Fibroblast of villous mesenchyme (primary cell): ENCODE data around the gene COL26A1. TPM values are rescaled to one million over a fixed set of nuclear protein-coding genes. Genes with fewer than 3 reads are reported as not detected.

ENCODE experiments used
- DNase-seq: peaks from one replicate; pipeline ENCODE4 v3.0.0-alpha.2; 2010; ENCODE audit warnings: low read depth
- H3K4me3 ChIP-seq: 2 replicates; pipeline ENCODE4 v1.5.1; 2011; ENCODE audit warnings: low read depth, mild to moderate bottlenecking, low read length
- total RNA-seq: library from RNA; depleted of rRNA; stranded (reverse); fragments of >200 nt; gene quantifications from 2 replicates; pipeline ENCODE4 v1.2.3, GENCODE V29; 2012
- TF ChIP-seq, protein P1 (sequence below): IDR thresholded peaks from 2 replicates; pipeline ENCODE4 v1.5.1; 2012; ENCODE audit warnings: low read depth, mild to moderate bottlenecking, low read length; ENCODE audit not compliant: insufficient read depth

The COL26A1 gene
- total RNA-seq, 1 donor, result not detected

DNA sequence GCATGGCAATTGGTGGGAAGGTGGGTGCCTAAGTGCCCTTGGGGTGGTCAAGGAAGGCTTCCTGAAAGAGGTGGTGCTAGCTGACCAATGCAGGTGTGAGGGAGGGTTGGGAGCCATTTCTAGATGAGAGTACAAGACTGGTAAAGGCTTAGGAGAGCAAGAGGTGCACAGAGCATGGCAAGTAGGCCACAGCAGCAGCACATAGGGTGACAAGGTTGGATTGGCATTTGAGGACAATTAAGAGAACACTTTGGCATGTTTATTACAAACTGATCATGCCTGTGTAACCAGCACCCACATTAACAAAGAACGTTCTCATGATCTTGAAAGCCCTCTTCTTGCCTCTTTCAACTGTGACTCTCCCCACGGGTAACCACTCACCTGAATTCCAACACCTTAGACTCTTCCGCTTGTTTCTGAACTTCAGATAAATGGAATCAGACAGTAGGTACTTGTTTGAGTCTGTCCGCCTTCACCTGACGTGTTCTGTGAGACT lies 158.8 kb downstream of the COL26A1 start:
- no peak for DNase-seq
- TF ChIP-seq, protein P1, sequence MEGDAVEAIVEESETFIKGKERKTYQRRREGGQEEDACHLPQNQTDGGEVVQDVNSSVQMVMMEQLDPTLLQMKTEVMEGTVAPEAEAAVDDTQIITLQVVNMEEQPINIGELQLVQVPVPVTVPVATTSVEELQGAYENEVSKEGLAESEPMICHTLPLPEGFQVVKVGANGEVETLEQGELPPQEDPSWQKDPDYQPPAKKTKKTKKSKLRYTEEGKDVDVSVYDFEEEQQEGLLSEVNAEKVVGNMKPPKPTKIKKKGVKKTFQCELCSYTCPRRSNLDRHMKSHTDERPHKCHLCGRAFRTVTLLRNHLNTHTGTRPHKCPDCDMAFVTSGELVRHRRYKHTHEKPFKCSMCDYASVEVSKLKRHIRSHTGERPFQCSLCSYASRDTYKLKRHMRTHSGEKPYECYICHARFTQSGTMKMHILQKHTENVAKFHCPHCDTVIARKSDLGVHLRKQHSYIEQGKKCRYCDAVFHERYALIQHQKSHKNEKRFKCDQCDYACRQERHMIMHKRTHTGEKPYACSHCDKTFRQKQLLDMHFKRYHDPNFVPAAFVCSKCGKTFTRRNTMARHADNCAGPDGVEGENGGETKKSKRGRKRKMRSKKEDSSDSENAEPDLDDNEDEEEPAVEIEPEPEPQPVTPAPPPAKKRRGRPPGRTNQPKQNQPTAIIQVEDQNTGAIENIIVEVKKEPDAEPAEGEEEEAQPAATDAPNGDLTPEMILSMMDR, result no peak
- H3K4me3 ChIP-seq, result no peak overlapping the region

DNA sequence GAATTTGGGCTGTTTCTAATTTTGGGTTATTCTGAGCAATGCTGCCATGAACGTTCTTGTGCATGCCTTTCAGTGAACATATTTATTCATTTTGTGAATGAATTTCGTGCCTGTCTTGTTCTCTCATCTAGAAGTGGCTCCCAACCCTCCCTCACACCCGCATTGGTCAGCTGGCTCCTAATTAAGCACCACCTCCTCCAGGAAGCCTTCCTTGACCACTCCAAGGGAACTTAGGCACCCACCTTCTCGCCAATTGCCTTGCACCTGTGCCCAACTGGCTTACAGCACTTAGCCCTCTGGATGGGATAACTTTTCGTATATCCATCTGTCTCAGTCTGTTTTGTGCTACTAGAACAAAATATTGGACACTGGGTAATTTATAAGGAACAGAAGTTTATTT lies 159.3 kb downstream of the COL26A1 start:
- no peak overlapping the region for H3K4me3 ChIP-seq
- TF ChIP-seq, protein P1, result no peak
- DNase-seq, result no peak

DNA sequence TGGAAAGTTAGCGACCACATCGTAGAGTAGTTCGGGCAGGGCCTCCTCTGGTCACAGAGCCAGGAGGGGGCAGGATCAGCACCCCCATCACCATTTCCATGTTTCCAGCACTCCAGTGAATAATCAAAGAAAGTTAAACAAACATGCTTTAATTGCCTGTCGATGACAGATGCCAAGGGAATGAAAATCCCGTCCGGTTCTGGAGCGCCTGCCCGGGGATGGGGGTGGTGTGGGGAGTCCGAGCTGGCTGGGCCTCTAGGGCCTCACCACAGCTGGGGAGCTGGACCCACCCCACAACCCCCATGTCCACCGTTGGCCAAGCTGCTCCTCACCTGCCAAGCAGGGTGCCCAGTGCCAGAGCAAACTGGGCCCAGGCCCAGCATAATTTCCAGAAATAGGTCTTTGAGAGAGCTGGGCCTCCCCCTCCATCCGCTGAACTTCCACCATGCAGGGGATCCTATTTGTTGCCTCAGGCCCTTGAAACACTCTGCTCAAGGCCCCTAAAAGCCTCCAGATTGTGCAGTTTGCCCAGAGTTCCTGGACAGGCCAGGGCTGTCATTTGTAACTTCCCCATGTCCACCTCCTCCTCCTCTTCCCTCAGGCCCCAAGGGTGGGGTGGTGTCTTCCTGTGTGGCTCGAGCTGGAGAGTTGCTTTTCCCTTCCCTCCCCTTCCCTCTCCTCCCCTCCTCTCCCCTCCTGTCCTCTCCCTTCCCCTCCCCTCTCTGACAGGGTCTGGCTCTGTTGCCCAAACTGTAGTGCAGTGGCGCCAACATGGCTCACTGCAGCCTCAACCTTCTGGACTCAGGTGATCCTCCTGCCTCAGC lies 165.4 kb downstream of the COL26A1 start:
- TF ChIP-seq, protein P1, result no peak
- DNase-seq, result no peak
- no peak overlapping the region for H3K4me3 ChIP-seq

DNA sequence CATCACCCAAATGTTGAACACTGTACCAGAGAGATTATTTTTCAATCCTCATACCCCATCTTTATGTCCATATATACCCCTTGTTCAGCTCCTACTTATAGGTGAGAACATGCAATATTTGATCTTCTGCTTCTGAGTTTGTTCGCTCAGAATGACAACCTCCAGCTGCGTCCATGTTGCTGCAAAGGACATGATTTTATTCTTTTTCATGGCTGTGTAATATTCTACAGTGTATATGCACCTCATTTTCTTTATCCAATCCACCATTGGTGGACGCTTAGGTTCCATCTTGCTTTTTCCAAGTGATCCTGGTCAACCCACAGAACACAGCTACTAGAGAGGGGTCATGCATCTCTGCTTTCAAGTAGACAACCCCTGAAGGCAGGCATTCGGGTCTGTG lies 166.9 kb downstream of the COL26A1 start:
- TF ChIP-seq, protein P1, result no peak
- H3K4me3 ChIP-seq, result no peak overlapping the region
- DNase-seq, result no peak

DNA sequence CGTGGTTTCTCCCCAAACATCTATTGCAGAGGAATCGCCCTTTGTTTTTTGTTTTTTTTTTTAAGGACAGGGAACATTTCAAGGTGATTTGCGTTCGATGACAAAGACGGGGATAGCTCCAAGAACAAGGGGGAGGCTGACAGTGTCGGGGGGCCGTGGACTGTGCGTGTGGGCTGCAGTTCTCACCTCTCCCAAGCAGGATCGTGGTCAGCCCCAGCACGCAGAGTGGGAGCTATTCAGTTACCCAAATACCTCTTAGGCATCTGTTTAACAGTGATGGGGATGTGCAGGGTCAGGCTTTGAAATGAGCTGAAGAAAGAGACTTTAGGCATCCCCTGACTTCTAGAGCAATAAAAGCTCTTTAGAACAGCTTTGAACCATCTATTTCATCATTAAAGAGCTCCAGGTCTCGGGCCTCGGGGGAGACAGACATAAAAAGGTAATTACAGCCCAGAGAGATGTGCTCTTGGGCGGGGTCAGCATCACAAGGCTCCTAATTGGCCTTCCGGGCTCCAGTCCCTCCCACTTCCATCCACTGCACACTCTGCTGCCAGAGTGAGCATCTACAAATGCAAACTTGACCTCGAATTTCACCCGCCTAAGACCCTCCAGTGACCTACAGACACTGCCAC lies 169.2 kb downstream of the COL26A1 start:
- DNase-seq, result no peak
- H3K4me3 ChIP-seq, result no peak overlapping the region
- TF ChIP-seq, protein P1, result no peak

DNA sequence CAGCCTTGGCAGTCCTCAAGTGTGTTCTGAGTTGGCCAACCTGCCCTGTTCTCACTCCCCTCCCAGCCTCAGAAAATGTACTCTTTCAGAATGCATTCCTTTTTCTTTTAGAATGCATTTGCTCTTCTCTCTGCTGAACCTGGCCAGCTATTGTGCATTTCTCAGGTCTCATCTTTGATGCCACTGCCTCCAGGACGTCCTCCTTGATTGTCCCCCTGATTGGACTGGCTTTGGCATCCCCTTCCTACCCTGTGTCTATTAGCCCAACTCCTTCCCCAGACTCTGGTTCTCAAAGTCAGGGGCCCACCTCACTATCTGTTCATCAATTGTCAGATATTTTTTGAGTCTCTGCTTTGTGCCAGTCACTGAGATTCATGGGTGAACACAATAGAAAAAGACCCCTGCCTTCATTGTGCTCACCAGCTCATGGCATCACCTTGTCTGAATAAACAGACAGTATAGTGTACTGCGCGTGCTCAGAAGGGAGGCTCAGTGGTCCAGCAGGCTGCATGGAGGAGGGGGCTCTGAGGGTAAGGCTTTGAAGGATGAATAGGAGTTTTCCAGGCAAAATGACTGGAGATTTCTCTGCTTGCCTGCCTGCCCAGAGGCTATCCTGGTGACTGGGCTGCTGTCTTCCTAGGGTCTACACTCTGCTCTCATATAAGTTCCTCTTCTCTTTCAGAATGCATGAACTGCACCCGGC lies 169.9 kb downstream of the COL26A1 start:
- no peak overlapping the region for H3K4me3 ChIP-seq
- DNase-seq, result no peak
- TF ChIP-seq, protein P1, result no peak
